WI38 (cell line): Measurements from ENCODE around the gene PTPRG.

ENCODE experiments used
- H3K4me3 ChIP-seq: 2 replicates; pipeline ENCODE4 v1.5.1; 2011; ENCODE audit warnings: low read depth, mild to moderate bottlenecking, control low read depth, low read length
- TF ChIP-seq, protein P1 (sequence below): IDR thresholded peaks from 2 replicates; pipeline ENCODE4 v1.5.1; 2012; ENCODE audit warnings: low read depth, mild to moderate bottlenecking, control low read depth, low read length

The PTPRG gene

GRCh38 chr3:62183969-62184368, 622.6 kb downstream of the PTPRG start:
- no peak overlapping the region for H3K4me3 ChIP-seq
- TF ChIP-seq, protein P1, sequence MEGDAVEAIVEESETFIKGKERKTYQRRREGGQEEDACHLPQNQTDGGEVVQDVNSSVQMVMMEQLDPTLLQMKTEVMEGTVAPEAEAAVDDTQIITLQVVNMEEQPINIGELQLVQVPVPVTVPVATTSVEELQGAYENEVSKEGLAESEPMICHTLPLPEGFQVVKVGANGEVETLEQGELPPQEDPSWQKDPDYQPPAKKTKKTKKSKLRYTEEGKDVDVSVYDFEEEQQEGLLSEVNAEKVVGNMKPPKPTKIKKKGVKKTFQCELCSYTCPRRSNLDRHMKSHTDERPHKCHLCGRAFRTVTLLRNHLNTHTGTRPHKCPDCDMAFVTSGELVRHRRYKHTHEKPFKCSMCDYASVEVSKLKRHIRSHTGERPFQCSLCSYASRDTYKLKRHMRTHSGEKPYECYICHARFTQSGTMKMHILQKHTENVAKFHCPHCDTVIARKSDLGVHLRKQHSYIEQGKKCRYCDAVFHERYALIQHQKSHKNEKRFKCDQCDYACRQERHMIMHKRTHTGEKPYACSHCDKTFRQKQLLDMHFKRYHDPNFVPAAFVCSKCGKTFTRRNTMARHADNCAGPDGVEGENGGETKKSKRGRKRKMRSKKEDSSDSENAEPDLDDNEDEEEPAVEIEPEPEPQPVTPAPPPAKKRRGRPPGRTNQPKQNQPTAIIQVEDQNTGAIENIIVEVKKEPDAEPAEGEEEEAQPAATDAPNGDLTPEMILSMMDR, result no peak

GRCh38 chr3:62184559-62184958, 623.2 kb downstream of the PTPRG start:
- H3K4me3 ChIP-seq, result no peak overlapping the region

GRCh38 chr3:62187022-62187431, 625.7 kb downstream of the PTPRG start:
- TF ChIP-seq, protein P1, result peak; percentile 19; the same call in 1 of the 2 replicates

More at GRCh38 chr3:62184559-62184958, 623.2 kb downstream of the PTPRG start:
- TF ChIP-seq, protein P1, result no peak

DNA sequence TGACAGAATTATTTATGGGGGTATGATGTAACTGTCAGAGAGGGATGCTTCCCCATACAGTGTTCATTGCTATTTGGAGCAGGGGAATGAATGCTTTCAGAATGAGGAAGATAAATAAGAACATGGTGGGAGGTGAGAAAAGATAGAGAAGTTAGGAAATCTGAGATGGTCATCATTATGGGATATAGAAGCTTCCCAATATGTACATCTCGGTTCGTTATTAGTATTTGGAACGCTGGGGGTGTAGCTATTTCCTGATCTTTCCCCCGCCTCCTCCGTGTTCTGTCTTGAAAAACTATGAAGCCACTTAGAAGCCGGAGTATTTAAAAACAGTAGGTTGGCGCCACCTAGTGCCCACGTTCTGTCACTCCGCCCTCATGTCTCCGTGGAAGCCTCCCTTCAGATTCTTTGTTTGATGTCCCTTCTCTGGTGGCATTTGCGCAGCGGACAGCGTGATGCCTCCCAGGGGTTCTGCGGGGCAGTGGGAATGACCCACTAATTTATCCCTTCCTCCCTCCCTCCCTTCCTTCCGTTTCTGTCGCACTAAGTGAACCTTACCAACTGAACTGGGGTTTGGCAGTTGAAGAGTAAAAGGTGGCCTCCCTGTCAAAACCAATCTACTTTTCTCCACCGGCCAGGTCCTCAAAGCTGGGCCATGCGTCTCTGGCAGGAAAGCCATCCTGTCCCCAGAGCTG, 627.5 kb downstream of the PTPRG start:
- TF ChIP-seq, protein P1, result peak; percentile 65
- H3K4me3 ChIP-seq, result no peak overlapping the region

More at GRCh38 chr3:62187022-62187431, 625.7 kb downstream of the PTPRG start:
- no peak overlapping the region for H3K4me3 ChIP-seq

- H3K4me3 ChIP-seq, result no peak overlapping the region
- TF ChIP-seq, protein P1, result no peak
Measured at GRCh38 chr3:62189376-62189698, 628.0 kb downstream of the PTPRG start.

- TF ChIP-seq, protein P1, result no peak
- no peak overlapping the region for H3K4me3 ChIP-seq
Measured at GRCh38 chr3:62192891-62193290, 631.5 kb downstream of the PTPRG start.

GRCh38 chr3:62193586-62194345, 632.4 kb downstream of the PTPRG start:
- no peak overlapping the region for H3K4me3 ChIP-seq
- TF ChIP-seq, protein P1, result no peak
